Measurements from ENCODE around the gene BTD.

- TF ChIP-seq, protein P1, sequence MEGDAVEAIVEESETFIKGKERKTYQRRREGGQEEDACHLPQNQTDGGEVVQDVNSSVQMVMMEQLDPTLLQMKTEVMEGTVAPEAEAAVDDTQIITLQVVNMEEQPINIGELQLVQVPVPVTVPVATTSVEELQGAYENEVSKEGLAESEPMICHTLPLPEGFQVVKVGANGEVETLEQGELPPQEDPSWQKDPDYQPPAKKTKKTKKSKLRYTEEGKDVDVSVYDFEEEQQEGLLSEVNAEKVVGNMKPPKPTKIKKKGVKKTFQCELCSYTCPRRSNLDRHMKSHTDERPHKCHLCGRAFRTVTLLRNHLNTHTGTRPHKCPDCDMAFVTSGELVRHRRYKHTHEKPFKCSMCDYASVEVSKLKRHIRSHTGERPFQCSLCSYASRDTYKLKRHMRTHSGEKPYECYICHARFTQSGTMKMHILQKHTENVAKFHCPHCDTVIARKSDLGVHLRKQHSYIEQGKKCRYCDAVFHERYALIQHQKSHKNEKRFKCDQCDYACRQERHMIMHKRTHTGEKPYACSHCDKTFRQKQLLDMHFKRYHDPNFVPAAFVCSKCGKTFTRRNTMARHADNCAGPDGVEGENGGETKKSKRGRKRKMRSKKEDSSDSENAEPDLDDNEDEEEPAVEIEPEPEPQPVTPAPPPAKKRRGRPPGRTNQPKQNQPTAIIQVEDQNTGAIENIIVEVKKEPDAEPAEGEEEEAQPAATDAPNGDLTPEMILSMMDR (optimal IDR thresholded peaks at IDR 0.05 in 1 of 3, IDR thresholded peaks at IDR 0.05 in 1 of 3, conservative IDR thresholded peaks at IDR 0.05 in 1 of 3; ENCODE audit: extremely low read depth in 1 of 3, insufficient read depth in 2 of 3, low read length in 3 of 3): no peak
- no peak for TF ChIP-seq EZH2 (IDR thresholded peaks at IDR 0.05; ENCODE audit: low read length)
Measured at GRCh38 chr3:15638193-15638890, 36.8 kb downstream of the BTD start.
